ENCODE results near the gene LETM1.

LETM1 gene

DNA sequence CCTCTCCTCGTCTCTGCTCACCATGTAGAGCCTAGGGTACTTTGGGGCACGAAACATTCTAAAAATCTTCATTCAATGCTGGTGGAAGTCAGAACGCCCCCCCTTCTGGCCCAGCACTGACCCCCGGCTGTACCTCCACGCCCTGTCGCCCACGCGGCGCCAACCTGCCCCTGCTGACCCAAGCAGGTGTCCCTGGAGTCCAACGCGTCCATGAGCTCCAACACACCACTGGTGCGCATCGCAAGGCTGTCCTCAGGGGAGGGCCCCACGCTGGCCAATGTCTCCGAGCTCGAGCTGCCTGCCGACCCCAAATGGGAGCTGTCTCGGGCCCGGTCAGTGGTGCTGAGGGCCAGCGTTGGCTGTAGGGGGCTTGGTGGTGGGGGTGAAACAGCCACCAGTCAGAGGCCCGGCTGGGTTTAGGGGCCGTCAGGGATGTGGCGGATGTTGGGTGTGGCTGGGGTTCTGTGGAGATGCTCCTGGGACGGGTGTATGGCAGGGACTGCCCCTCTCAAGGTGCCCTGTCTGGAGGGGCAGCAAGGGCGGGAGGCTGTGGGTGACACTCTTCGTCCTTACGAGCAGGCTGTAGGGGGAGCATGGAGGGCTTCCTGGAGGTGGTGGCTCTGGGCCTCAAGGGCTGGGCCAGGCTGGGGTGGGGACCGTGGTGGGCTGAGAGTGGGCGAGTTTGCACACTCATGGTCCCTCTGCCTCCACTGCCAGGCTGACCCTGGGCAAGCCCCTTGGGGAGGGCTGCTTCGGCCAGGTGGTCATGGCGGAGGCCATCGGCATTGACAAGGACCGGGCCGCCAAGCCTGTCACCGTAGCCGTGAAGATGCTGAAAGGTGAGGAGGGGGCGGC is 51.1 kb downstream of the LETM1 start:
- no peak for DNase-seq

DNA sequence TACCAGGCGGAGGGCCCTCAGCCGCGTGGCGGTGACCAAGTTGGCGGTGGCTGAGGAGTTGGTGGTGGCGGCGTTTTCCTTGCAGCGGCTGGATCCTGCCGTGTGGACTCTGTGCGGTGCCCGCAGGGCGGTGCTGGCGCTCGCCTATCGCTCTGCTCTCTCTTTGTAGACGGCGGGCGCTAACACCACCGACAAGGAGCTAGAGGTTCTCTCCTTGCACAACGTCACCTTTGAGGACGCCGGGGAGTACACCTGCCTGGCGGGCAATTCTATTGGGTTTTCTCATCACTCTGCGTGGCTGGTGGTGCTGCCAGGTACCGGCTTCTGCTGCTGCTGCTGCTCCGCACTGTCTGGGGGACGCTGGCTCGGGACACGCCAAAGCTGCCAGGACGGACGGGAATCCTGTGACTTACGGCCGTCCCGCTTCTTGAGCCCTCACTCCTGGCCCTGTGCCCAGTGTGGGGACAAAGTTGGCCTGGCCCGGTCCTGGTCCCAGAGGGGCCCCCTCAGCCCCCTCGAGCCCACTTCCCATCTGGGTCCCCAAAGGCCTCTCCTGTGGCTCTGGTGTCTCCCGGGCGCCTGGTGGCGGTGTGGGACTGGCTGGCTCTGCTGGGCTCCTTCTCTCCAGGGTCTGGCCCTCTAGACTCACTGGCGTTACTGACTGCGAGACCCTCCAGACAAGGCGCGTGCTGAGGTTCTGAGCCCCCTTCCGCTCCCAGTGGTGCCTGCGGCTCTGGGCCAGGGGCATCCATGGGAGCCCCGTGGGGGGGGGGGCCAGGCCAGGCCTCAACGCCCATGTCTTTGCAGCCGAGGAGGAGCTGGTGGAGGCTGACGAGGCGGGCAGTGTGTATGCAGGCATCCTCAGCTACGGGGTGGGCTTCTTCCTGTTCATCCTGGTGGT is 52.2 kb downstream of the LETM1 start:
- DNase-seq, result no peak

DNA sequence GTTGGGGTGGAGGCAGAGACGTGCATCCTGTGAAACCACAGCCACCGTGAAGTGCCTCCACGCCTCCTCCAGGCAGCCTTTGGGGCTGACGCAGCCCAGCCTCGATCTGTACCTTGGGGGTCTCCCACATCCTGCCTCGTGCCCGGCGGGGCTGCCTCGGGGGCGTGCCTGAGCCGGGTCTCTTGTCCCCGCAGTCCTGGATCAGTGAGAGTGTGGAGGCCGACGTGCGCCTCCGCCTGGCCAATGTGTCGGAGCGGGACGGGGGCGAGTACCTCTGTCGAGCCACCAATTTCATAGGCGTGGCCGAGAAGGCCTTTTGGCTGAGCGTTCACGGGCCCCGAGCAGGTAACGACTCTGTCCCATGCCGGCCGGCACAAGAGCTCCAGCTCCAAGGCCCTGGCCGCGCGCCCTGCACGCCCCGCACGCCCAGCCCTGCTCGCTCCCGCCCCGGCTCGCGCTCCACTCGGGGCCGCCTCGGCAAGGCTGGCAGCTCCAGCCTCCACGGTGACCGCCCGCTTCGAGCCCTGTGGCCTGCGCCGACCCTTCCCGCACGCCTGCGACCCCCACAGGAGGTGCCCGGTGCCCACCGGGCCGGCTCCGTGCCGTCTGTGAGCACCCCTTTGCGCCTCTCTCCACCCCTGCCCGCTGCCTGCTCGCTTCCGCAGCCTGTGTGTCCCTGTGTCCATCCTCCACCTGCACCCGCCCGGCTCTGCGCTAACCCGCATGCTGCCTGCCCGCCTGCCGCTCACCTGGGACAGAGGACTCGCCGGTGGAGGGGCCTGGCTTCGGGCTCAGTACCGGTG is 53.0 kb downstream of the LETM1 start:
- DNase-seq, result no peak

DNA sequence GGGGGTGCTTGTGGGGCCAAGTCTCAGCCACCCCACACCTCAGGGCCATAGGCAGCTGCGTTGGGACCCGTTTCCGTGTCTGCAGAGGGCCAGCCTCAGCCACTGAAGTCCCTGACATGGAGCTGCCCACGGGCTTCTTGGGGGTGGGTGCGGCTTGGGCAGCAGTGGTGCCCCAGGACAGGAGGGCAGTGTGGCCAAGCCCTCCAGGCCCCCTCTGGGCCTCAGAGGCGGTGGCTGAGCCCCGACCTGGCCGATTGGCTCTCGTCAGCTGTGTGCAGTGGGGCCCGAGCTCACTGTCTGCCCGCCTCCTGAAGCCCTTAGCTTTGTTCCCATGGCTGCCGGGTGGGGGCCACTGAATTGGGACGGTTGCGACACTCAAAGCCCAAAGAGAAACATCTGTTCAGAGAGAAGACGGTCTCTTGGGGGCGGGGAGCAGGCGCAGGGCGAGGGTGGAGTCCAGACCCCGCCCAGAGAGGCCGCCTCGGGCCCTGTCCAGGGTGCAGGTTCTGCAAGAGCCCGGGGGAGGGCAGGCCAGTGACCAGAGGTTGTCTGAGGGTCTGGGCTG is 53.7 kb downstream of the LETM1 start:
- no peak for DNase-seq

DNA sequence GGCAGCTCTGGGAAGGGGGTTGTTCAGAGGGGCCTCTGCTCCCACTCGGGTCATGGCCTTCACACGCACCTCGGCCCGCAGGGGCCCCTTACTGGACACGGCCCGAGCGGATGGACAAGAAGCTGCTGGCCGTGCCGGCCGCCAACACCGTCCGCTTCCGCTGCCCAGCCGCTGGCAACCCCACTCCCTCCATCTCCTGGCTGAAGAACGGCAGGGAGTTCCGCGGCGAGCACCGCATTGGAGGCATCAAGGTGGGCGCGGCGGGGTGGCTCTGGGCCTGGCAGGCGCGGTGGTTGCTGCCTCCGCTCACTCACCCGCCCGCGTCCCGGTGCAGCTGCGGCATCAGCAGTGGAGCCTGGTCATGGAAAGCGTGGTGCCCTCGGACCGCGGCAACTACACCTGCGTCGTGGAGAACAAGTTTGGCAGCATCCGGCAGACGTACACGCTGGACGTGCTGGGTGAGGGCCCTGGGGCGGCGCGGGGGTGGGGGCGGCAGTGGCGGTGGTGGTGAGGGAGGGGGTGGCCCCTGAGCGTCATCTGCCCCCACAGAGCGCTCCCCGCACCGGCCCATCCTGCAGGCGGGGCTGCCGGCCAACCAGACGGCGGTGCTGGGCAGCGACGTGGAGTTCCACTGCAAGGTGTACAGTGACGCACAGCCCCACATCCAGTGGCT is 54.5 kb downstream of the LETM1 start:
- no peak for DNase-seq

DNA sequence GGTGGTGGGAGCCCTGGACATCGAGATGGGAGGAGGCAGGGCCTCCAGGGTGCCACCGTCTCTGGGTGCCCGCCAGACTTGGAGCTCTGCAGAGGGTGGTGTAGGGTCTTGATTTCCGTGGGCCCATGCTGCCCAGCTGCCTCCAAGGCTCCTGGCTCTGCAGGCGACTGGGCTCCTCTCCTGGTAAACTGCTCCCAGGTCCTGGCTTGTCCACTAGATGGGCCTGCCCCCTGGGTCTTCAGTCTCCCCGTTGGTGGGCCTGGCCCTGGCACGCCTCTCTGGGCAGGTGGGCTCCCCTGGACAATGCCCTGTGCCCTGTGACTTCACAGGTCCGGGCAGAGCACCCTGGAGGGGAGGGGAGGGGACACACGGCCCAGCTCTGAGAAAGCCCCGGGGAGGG is 55.2 kb downstream of the LETM1 start:
- DNase-seq, result no peak

DNA sequence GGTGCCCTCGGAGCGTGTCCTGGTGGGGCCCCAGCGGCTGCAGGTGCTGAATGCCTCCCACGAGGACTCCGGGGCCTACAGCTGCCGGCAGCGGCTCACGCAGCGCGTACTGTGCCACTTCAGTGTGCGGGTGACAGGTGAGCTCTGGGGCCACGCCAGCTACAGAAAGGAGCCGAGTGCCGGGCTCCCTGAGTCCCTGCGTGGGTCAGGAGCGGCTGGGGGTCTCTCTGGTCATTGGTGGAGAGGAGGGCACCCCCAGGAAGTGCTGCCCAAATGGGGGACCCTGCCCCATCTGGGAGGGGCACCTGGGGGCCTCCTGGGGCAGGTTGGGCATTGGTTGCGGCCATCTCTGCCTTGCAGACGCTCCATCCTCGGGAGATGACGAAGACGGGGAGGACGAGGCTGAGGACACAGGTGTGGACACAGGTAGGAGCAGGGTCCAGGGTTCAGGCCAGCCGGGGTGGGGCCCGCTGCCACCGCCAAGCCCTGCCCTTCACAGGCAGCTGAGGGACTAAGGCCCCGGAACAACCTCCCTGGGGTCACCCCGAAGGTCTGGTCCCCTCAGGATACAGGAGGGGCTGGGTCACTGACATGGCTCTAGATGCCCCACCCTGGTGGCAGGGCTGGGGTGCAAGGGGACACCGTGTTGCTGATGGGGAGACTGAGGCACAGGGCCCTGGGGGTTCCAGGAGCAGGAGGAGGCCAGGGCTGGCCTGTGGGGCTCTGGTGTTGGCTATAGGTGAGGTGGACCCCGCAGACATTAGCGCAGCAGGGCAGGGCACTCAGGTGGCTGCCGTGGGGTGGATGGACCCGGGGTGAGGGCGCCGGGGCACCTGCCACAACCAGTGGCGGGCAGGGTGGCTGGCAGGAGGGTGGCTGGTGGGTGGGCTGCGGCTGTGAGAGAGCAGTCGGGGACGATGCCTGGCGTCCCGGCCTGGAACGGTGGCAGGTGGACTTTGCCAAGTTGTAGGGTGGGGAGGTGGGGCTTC is 56.3 kb downstream of the LETM1 start:
- DNase-seq, result no peak

DNA sequence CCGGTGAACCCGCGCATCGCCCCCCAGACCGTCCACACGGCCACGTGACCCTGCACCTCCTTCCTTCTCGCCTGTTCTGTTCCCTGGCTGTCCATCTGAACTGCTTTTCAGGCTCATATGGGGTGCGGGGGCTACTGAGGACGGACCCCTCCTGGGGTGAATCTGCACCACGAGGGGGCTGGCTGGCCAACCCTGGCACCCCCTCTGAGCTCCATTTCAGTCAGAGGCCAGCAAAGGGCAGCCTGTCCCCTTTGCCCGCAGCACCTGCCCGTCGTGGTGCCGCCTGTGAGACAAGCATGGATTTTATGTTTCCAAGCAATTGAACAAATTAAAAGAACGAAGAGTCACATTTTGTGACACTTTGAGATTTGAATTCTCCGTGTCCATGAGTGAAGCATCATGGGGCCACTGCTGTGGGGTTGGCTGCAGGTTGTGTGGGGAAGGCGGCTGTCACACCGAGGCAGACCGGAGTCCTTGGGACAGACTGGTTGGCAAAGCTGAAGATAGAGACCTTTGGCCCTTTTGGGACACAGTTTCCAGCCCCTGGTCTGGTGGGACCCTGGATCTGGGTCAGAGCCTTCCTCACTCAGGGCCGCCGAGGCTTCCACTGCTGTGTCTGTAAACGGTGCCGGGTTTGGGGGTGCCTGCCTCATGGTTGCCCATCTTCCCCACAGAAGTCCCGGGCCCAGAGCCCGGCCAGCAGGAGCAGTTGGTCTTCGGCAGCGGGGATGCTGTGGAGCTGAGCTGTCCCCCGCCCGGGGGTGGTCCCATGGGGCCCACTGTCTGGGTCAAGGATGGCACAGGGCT is 57.2 kb downstream of the LETM1 start:
- DNase-seq, result no peak

DNA sequence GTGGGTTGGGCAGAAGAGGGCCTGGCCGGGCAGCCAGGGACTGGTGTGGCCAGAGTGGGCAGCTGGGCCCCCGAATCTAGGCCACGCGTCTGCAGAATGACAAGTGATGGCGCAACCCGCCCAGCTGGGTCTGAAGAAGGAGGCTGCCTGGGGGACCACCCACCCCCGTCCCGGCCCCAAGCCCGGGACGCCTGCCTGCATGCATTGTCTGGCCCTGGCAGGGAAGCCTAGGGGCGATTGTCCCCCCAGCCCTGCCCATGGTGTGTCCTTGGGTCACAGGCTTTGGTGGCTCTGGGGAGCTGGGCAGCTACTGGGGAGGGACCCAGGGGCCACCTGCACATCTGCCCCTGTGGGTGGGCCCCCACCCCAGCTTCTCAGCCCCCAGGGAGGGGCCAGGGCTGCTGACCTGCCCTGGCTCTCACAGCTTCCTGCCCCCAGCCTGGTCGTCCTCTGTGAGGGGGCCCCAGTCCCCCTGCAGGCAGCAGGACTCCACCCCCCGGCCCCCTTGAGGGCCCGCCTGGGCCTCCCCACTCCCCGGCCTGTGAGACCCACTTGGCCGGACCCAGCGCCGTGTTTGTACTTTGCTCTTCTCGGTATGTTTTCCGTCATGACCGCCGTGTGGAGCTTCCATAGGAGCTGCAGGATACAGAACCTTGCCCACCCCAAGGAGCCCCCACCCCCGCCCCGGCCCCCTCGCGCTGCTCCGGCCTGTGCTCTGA is 57.9 kb downstream of the LETM1 start:
- DNase-seq, result no peak

DNA sequence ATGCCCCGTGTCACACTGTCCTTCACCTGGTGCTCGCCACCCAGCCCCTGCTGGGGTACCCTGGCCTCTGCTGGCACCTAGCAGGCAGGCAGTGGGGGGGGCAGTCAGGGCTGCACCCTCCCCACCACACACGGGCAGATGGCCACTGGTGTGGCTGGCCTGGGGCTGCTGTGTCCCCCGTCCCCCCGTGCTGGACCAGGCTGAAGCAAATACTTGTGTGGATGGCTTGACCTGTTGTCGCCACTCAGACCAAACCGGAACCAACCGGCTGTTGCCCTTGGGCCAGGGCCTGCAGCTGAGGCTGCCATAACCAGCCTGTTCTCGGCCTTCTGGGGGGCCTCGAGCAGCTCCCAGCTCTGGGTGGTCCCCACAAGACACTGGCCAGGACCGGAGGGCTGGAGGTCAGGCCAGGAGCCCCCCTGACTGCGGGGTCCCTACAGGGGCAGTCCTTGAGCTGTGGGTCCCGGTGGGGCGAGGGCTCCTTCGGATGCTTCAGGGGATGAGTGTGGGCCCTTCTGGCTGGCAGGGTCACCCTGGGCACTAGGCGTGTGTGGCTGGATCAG is 58.6 kb downstream of the LETM1 start:
- no peak for DNase-seq

DNA sequence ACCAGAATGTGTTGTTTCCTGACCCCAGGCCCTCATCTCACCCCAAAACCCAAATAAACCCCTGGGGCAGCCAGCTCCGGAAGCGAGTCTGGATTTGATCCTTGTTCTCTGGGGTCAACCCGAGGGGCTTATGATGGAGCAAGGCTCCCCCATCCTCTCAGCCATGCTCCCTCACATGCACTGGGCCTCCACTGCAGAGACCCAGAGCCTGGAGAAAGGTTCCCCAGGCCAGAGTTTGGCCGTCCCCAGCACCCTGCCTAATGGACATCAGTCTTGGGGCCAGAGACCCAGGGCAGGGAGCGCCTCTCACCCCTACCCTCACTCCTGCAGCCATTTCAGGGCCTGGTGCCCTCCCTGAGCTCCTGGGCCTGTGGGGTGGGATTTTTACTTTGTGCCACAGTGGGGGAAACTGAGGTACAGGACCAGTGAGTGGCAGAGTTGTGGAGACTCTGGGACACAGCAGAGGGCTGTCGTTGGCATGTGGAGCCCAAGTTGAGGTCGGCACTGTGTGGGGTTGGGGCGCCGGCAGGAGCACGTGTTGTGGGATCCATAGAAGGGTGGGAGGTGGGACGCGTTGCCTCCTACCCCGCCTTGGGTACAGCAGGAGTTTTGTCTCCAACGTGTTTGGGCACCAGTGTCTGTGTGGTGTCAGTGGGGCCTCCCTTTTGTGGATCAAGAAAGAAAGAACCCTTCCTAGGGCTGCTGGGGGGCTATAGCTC is 59.3 kb downstream of the LETM1 start:
- DNase-seq, result no peak

DNA sequence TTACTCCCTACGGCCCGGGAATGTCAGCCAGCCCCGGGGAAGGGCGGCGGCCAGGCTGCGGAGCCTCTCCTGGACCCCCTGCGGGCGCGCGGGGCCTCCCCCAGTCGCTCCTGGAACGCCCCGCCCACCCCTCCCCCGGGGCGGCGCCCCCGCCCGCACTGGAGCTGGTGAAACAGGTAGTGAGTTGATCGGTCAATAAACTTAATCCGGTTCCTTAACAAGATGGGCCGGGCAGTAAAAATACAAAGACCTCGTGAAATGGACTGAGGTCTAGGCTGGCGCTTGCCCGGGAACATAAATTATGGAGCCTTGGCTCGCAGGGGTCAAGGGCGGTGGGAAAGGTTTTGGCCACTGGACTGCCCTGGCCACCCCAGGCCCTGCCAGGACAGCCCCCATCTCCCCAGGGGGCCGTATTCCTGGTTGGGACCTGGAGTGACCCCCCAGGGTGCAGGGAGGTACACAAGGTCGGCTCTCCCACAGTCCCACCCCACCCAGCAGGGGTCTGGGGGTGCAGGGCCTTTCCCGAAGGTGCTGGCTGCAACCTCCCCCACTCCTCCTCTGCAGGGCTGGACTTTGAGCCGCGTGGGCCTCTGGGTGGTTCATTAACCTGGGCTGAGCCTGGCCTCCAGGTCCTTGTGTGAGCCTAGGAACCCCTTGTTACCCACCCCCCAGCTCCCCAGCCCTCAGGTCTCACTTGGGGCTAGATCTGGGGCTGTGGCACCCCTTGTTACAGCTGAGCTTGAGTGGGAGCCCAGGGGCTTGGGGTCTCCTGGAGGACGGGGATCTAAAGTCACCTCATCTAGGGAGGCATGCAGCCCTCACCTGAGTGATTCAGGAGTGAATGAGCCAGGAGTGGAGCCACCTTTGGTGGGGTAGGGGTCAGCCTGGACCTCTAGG is 60.4 kb downstream of the LETM1 start:
- no peak for DNase-seq

DNA sequence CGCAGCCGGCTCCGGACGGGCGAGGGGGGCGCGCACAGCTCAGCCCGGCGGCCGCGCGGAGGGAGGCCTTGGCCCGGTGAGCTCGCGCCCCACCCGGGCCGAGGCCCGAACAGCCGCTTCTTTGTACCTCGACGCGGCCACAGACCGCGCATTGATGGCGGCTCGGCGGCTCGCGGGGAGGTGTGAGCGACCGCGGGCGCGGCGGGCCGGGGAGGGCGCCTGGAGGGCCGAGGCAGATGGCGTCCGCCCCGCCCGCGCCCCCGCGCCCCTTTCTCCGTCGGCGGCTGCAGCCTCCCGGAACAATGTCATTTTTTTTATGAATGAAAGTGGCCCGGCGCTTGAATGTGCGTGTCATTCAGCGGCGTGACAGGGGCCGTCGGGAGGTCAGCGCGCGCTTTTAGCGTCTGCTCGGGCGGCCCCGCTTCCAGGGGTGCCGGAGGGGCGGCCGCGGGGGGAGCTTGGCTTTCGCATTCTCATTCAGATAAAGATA is 61.1 kb downstream of the LETM1 start:
- no peak for DNase-seq

DNA sequence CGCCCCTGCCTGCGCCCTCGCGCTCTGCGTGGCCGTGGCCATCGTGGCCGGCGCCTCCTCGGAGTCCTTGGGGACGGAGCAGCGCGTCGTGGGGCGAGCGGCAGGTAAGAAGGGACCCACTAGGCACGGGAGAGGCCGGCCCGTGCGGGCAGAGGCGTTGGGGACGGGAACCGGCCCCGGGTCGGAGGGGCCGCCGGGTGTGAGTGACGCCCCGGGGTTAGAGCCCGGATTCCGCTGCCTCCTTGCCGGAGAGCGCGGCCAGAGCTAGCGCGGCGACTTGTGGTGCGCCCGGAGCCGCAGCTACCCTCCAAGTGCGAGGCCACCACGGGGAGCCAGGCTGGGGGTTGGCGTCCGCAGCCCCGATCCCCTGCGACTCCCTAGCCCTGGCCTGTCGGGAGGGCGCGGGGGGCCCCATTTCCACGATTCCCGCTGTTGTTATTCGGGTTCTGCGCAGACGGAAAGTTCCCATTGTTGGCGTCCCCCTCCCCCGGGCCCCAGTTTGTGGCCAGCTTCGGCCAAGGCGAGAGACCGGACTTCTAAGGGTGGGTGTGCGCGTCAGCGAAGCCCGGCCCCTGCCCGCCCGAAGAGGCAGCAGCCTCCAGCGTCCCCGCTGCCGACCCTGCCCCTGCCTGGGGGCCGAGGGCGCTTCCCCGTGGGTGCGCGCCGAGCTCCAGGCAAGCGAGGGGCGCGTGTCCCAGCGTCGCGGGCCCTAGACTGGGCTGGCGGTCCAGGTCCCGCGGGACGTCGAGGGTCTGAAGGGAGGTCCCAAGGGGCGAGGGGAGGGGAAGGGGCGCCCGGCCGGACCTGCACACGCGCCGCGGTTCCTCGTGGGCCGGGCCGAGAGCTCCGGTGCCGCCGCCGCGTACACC is 61.8 kb downstream of the LETM1 start:
- DNase-seq, result no peak

DNA sequence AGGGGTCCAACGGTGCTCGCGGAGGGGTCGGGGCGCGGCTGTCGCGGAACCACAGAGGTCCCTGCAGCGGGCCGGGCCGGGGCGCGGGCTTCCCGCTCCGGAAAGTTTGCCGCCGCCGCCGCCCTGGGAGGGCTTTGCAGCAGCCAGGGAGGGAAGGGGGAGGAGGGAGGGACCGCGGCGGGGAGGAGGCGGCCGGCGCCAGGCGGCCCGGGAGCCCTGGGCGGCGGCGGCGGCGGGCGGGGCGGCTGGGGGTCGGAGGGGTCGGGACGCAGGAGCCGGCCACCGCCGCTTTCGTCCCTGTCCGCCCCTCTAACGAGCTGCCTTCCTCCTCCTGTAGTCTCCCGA is 62.5 kb downstream of the LETM1 start:
- no peak for DNase-seq

DNA sequence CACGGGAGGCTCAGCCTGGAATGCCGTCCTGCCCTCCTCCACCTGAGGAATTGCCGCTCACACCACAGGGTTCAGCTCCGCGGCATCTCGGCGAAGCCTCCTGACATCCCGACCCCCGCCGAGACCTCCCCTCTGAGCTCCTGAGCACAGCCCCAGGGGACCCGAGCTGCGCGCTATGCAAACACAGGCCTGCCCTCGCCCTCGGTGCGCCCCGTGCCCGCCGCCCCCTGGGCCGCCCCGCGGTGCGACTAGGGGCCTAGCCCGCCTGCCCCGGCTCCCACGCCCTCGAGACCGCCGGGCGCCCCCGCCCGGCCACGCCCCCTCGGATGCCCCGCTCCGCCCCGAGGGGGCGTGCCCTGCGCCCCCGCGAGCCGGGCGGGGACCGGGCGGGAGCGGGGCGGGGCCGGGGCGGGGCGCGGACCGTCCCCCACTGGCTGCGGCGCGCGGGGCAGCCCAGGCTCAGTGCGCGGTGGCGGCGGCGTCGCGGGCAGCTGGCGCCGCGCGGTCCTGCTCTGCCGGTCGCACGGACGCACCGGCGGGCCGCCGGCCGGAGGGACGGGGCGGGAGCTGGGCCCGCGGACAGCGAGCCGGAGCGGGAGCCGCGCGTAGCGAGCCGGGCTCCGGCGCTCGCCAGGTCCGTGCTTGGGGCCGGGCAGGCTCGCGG is 63.0 kb downstream of the LETM1 start, which contains the start of gene FGFR3:
TSS of gene FGFR3 (plus strand) at position 462 of the 664 bp plus-strand sequence. CDS start 642 bp downstream, outside the sequence.
- peak; percentile 26 to 76 for DNase-seq

Data from NCI-H1930 (cell line).